ENCODE measurements around the gene KRT33B.
"Not testable (repeated sequence)": the region's sequence is repeated elsewhere in the genome, so short reads cannot be mapped to it uniquely, and the experiment has no call there.

KRT33B gene

DNA sequence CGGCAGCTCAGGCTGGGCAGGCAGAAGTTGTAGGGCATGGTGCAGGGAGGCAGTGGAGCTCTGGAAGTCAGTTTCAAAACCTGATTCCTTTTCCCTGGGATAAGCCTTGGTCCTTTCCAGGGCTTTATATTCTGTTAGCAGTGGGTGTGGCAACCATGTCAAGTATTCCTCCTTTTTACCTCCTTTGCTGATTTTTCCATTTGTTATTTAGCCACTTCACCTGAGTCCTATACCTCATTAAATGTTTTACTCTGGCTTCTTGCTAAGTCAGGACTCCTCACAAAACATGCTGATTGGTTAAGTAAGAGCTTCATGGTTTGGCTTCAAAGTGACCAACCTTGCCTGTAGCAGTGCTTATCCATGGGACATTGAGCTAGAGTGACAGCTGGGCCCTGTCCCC, at the start of gene KRT33B:
TSS of gene KRT33B (minus strand) at position 101 of the 400 bp plus-strand sequence. CDS start at position 38, 63 bp downstream.
- no peak for DNase-seq
- intact Hi-C loops (cut with DNase I), result no loop called here

DNA sequence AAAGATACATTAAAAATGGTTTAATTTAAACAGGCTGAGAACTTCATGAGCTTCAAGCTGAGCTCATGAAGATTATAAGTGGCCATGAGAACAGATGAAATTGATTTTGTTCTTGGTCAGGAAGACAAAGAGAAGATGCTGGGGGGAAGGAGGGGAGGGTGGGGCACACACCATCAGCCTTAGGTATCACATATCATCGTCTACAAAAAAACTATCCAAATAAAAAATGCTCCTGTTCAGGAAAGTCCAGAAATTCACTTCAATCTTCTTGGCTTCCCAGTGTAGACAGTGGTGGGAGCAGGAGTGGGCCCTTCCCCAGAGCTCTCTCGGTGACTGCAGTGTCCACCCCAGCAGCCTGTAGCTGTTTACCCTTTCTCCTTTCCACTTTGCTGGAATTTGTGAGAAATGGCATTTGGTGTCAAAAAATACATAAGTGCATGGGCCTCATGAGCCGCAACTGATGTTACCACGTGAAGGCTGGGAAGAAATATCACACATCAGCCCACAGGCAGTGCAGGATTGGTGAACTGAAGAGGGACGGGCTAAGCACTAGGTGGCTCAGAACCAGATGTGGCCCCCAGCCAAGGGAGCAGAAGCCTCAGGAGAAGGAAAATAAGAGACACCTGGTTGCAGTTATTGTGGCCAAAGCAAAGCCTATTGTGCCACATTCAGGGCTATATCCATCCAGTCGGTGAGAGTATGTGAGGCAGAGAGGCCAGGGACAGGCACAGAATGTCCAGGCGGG, 48.7 kb upstream of the KRT33B start:
- DNase-seq, result no peak
- intact Hi-C loops (cut with DNase I), result no loop called here

DNA sequence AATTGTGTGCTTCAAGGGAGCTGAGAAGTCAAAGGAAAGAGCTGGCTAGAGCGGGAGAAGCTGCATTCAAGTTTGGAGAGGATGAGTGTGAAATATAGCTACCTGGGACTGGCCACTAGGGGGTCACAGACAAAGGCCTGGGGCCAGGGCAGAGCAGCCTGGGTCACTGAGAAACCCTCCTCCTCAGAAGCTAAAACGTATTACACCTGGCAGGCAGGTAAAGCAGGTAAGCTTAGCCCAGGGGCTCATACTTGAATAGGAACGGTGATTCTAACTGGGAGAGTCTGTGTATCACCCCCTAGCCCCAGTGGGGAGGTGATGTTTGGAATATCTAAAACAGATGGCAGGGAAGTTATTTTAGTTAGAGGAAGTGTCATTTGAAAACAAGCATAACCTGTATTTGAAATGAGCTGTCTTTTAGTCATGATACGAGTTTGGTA, 48.0 kb upstream of the KRT33B start:
- DNase-seq, result no peak
- intact Hi-C loops (cut with DNase I), result no loop called here

DNA sequence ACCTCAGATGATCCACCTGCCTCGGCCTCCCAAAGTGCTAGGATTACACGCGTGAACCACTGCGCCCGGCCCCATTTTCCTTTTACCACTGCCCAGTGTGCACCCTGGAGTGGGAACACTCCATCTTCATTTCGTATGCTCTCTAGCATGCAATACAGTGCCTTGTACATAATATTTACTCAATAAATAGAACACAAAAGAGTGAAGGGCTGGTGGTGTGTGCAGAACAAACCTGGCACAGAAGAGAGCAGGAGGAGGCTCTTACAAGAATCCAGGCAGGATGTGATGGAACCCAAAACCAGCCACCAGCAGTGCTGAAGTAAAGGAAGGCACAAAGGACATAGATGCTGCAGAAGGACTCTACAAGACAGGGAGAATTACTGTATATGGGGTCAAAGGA, 47.5 kb upstream of the KRT33B start:
- no peak for DNase-seq
- intact Hi-C loops (cut with DNase I), result no loop called here

DNA sequence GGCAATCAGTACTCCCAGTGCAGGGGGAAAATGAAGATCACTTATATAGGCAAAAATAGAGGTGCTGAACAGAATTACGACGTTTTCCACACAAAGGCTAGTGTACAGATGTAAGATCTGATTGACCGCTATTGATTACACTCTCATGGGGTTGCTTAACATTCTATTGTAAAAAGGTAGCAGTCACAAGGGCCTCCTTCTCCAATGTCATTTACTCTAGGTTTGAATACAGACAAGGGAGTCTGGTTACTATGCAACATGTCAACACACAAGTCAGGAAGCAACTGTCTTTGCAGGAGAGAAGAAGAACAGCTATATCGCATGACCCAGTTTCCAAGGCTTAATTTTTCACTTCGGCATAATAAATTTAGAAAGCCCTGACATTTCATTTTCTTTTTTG, 46.9 kb upstream of the KRT33B start:
- no peak for DNase-seq
- intact Hi-C loops (cut with DNase I), result no loop called here

DNA sequence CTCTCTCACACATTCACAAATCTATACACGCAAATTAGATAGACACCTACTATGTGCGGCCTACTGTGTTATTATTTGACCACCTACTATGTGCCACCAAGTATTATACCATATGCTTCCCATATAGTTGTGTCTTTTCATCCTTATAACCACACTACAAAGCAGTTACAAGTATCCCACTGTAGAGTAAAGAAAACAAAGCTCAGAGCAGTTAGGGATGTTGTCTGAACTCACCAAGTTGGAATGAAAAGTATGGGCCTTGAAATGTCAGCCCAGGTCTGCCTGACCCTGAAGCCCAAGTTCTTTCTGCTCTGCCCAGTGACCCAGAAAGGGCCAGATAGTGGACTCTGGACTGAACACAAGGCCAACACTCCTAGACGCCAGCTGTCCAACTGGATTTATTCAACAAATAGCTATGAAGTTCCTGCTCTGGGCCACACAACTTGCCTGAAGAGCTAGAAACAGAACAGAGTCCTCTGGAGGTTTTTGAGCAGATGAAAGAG, 46.3 kb upstream of the KRT33B start:
- intact Hi-C loops (cut with DNase I), result no loop called here
- DNase-seq, result no peak

DNA sequence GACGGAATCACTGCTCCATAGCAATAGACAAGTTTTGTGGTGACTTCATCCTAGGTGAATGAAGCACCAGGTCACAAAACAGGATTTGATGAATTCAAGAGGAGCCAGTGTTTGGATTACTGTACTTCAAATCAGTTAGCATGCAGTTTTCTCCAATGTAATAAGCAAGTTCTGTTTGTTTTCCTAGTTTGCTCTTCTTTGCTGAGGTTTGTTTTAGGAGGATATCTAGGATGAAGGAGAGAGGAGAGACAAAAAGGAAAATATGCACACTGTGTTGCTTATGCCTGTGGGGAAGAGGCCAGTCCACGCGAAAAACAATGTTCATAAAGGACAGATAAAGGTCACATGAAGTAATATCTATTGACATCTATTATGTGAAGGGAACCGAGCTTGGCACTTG, 45.8 kb upstream of the KRT33B start:
- no peak for DNase-seq
- intact Hi-C loops (cut with DNase I), result no loop called here

DNA sequence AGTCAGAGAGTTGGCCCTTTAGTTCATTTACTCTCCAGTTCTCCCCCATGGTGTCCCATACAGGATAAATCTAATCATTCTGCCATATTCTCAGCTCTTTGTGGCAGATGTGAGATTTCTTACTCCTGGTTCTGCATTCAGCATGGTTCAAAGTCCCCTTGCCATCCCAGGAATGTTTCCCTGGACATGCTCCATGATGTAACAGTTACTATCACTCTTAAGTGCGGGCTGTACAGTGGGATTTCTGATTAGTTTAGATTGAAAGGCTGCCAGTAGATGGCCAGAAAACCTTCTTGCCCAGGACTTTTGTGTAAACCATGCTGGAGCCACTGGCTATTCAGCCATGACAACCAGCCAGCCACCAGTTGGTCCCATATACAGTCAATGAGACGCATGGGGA, 44.4 kb upstream of the KRT33B start:
- no peak for DNase-seq
- intact Hi-C loops (cut with DNase I), result no loop called here

DNA sequence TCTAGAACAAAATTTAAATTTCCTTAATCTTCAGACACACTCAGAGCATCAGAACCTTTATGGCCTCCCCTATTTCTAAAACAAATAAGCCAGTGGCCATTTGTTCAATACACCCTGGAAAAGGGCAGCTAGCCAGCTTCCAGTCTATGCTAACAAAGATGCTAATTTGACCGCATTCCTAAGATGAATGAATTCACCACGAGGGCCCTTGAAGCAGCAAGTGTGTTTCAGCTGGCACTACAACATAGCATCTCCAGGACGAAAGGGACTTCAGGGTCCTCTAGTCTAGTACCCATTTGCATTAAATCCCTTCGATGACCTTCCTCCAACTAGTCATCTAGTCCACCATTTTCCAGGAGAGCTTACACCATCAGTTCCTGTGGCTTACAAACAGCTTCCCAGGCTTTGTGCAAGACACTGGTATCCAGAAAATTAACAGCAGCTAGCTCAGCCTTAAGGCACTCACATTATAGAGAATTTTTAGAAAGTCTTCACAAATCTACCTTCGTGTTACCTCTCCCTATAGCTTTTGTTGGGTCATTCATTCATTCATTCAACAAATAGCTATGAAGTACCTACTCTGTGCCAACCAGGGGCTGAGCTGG, 43.8 kb upstream of the KRT33B start:
- peak in 3 of 42 donors; percentile 4 to 45 (median 39) for DNase-seq
- intact Hi-C loops (cut with DNase I), result no loop called here

DNA sequence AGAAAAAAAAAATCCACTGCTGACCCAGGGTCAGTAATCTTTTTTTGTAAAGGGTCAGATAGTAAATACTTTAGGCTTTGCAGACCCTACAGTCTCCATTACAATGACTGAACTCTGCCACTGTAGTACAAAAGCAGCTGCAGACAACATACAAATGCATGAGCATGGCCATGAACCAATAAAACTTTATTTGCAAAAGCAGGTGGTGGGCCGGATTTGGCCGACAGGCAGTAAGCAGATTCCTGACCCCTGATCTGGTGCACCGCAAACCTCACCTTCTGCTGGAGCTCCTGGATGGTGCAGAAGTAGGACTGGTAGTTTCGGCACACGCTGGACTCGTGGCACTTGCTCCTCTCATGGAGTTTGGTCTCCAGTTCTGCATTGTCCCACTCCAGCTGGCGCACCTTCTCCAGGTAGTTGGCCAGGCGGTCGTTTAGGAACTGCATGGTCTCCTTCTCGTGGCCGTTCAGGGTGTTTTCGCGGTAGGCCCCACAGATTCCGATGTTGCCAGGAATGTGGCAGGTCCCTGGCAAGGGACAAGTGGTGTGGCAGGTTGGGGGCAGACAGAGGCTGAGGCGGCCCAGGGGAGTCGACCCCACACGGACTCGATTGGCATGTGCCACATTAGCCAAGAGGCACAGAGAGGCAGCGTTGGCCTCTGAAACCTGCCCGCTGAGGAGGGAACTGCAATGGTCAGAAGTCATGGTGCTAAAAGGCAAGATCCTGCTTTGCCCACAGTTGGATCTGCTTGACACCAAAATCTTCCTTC, 41.6 kb upstream of the KRT33B start:
- intact Hi-C loops (cut with DNase I), result no loop called here
- no peak for DNase-seq

DNA sequence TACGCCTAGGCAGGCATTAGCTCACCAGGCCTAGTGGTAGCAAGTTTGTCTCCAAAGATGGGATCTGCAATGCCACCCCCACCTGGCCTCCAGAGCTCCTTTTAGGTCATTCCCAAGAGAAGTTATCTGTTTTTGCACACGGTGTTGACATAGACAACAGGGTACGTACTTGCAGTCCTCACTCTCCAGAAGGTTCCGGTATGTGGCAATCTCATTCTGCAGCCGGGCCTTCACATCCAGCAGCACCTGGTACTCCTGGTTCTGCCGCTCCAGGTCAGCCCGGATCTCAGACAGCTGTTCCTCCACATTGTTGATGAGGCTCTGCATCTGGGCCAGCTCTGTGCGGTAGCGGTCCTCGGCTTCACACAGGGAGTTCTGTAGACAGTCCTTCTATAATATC, 37.6 kb upstream of the KRT33B start:
- intact Hi-C loops (cut with DNase I), result no loop called here
- no peak for DNase-seq

DNA sequence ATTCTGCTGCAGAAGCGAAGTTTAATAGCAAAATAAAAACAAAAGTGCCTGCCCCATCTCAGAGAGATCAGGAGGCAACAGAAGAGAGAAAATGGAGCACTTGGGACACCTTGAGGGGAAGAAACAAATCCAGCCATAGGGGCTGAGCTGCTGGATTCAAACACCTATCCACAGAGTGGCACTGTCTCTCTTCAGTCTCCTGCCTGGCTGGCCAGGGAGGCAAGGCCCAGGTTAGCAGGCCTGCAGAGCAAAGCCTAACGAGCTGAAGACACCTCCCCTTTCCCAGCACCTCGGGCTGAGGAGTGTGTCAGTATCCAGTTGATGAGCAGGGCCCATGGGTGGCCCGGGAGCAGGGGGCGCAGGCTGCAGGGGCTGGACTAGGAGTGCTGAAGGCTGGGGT, 36.6 kb upstream of the KRT33B start:
- intact Hi-C loops (cut with DNase I), result no loop called here
- no peak for DNase-seq

DNA sequence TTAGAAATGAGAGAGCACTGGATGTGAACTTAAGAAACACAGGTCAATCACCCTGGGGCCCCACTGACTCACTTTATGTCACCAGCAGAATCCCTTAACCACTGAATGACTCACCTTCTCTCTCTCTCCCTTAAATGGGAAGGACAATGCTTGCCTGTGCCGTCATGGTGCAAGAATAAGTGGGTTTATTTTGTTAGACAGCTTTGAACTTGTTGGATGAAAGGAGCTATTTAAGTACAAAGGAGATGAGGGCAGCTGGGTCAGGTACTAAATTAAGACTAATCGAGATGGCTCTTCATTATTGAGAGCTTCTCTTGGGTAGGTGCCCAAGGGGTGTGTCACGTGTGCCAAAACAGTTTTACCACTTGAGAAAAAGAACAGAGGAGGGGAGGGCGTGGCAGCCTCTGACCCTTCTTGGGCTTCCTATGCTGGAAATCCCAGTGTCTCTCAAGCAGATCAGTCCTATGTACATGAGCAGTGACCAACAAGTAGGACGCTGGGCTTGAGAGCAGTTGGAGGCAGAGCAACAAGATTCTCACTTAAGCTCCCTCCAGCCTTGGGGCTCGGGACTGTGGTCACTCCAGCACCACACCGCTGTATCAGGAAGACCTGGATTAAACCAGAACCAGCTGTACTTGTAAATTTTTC, 34.5 kb upstream of the KRT33B start:
- intact Hi-C loops (cut with DNase I), result no loop called here
- DNase-seq, result no peak

DNA sequence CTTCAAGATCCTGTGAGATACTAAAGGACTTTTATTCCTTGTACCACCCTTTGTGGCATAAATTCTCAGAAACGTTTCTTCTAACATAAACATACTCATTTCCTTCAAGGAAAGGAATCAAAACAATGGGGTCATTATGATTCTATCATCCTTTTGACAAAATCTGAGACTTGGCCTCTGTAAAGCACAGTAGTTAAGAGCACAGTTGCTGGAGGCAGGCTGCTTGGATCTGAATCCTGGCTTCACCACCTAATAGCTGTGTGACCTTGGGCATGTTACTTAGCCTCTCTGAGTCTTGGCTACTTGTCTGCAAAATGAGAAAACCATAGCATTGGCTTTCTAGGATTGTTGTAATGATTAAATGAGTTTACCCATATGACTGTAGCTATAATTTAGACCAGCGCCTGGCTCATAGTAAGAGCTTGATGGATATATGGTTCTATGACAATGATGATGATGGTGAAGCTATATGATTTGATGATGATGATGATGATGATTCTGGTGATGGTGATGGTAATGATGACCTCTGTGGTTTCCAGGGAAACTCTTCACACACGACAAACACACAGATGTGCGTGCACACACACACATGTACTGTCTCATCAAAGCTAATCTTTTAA, 33.9 kb upstream of the KRT33B start:
- DNase-seq, result no peak
- intact Hi-C loops (cut with DNase I), result no loop called here

DNA sequence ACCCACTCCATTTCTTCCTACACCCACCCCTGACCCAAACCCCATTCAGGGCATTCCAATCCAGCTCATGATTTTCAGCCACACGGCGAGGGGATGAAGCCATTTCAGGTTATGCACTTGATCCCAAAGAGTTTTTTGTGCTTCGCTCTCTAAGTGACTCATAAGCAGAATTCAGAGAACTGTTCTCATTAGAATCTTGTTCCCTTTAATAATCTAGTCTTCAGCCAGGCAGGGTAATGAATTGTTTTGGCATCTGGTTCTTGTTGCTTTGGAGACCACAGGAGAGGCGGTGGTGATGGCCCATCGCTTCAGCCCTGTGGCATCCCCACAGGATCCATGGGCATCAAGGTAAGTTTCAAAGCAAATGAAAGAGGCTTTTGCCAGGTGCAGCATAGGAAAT, 32.5 kb upstream of the KRT33B start:
- no peak for DNase-seq
- intact Hi-C loops (cut with DNase I), result no loop called here

DNA sequence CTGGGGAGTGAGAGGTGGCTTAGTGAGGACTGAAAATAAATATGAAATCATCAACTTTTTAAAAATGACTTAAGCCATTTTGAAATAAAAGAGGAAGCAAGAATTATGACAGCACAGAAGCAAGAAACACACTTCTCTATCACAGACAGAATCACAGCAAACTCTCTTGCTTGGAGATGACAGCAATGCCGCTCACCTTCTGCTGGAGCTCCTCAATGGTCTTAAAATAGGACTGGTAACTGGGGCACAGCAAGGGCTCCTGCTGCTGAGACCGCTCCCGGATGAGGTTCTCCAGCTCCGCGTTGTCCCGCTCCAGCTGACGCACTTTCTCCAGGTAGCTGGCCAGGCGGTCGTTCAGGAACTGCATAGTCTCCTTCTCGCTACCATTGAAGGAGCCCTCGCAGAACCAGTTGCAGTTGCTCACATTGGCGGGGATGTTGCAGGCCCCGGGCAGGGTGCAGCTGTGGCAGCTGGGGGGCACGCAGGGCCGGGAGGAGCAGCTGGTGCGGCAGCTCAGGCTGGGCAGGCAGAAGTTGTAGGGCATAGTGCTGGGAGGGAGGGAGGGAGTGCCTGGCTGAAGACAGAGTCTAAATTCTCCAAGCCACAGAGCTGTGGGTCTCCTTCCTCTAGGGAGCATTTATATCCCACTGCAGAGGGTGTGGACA, 27.5 kb upstream of the KRT33B start, which contains the start of gene KRT31:
TSS of gene KRT31 (minus strand) at position 613 of the 665 bp plus-strand sequence. CDS start at position 544, 69 bp downstream.
- DNase-seq, result no peak
- intact Hi-C loops (cut with DNase I), result no loop called here

DNA sequence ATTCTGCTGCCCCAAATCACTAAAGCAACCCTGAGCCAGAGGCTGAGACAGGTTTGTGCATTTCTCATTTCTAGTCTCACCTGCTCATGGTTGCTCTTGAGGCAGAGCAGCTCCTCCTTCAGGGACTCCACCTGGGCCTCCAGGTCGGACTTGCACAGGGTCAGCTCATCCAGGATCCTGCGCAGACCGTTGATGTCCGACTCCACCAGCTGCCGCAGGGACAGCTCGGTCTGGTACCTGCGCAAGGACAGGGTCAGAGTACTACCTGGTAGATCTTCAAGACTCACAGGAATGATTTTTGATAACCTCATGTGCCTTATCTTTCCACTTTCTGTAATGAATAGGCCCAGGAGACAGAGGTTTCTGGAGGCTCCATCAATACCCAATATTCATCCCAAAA, 26.7 kb upstream of the KRT33B start:
- intact Hi-C loops (cut with DNase I), result no loop called here
- DNase-seq, result no peak

DNA sequence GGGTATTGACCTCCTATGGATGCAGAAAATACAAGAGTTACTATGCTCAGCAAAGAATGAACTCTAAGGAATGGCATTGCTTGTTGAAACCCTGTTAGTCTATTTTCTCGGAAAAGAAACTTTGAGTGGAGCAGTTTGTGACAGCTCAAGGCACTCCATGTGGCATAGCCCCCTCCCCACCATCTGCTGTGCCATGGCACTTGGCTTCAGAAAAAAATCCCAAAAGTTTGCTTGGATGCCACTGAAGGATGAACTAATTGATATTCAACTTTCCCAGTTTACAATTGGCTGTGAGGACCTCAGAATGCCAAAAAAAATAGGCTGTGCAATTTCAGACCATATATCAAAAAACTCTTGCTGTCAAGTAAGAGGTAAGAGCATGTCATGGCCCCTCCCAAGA, 26.0 kb upstream of the KRT33B start:
- DNase-seq, result no peak
- intact Hi-C loops (cut with DNase I), result no loop called here

DNA sequence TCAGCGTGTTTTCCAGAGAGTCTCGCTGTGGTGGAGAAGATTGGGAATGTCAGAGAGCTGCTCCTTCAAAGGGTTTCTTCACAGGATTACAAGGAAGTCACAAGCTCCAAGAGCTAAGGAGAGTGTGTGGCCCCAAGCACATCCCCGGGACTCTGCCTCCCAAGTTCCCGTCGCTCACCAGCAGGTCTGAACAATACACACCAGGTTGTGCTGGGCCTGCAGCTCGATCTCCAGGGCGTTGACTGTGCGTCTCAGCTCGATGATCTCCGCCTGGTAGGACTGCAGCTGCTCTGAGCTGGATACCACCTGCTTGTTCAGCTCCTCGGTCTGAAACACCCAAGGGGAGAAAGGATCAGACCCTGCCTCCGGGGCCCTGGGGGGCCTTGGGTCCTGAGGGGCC, 25.4 kb upstream of the KRT33B start:
- DNase-seq; intact Hi-C loops (cut with DNase I): not testable (repeated sequence)

All from head of caudate nucleus (tissue), 42 donors.